NCI-H1436 treated with DMSO at 0.1 percent for 48 hours (cell line): ENCODE data around the gene GRPEL2.
"Not testable (repeated sequence)": the region's sequence is repeated elsewhere in the genome, so short reads cannot be mapped to it uniquely, and the experiment has no call there.

Experiments
- DNase-seq: peaks from one replicate; lab custom pipeline; 2025; lab: John Stamatoyannopoulos, UW

The GRPEL2 gene

GRCh38 chr5:149376711-149377447, 31.6 kb downstream of the GRPEL2 start:
- no peak for DNase-seq

- DNase-seq = no peak
Observed at GRCh38 chr5:149378241-149378820, 33.0 kb downstream of the GRPEL2 start.

GRCh38 chr5:149379177-149379761, 34.0 kb downstream of the GRPEL2 start, which contains the start of gene IL17B:
Gene IL17B (minus strand): TSS chr5:149379292. CDS start chr5:149379225, 67 bp downstream.
- DNase-seq = no peak

- no peak for DNase-seq
Observed at GRCh38 chr5:149379818-149380374, 34.6 kb downstream of the GRPEL2 start.

GRCh38 chr5:149380466-149381121, 35.3 kb downstream of the GRPEL2 start:
- DNase-seq = no peak

GRCh38 chr5:149381261-149381985, 36.1 kb downstream of the GRPEL2 start:
- DNase-seq = no peak

- no peak for DNase-seq
Observed at GRCh38 chr5:149381986-149382338, 36.7 kb downstream of the GRPEL2 start.

- DNase-seq = no peak
Observed at GRCh38 chr5:149382517-149383220, 37.4 kb downstream of the GRPEL2 start.

GRCh38 chr5:149383399-149383798, 38.1 kb downstream of the GRPEL2 start:
- no peak for DNase-seq

- DNase-seq = no peak
Observed at GRCh38 chr5:149386166-149386565, 40.9 kb downstream of the GRPEL2 start.

- DNase-seq = no peak
Observed at GRCh38 chr5:149387081-149387631, 41.9 kb downstream of the GRPEL2 start.

- no peak for DNase-seq
Observed at GRCh38 chr5:149387982-149388381, 42.7 kb downstream of the GRPEL2 start.

GRCh38 chr5:149388498-149389190, 43.3 kb downstream of the GRPEL2 start:
- DNase-seq = no peak

- no peak for DNase-seq
Observed at GRCh38 chr5:149389552-149390495, 44.5 kb downstream of the GRPEL2 start.

GRCh38 chr5:149391076-149391475, 45.8 kb downstream of the GRPEL2 start:
- not testable (repeated sequence) for DNase-seq

GRCh38 chr5:149391524-149391923, 46.2 kb downstream of the GRPEL2 start:
- no peak for DNase-seq

GRCh38 chr5:149392718-149393117, 47.4 kb downstream of the GRPEL2 start:
- no peak for DNase-seq

- not testable (repeated sequence) for DNase-seq
Observed at GRCh38 chr5:149394996-149395395, 49.7 kb downstream of the GRPEL2 start.

- no peak for DNase-seq
Observed at GRCh38 chr5:149397530-149397929, 52.2 kb downstream of the GRPEL2 start.
